HS-27A (cell line): Measurements from ENCODE around the gene FNBP1L.

Experiments
- DNase-seq: peaks from one replicate; pipeline ENCODE4 v3.0.0-alpha.2; 2012; ENCODE audit warnings: low read depth, missing footprints

The FNBP1L gene

DNA sequence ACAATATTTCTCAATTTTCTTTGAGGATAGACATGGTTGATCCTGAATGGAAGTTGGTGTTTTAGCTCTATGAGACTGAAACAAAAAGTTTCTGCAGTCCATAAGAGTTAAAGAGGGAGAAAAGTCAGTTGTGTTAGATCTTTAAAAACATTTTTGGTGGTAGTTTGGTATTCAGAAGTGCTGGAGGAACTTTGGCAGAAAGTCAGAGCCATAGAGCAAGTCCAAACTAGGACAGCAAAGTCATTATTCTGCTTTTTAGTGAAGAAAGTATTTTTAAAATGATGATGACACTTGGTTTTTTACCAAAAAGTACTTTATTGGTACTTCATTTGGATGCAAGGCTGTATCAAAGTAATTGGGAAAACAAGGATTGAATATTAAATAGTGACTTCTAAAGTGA is 41.8 kb downstream of the FNBP1L start:
- no peak for DNase-seq

DNA sequence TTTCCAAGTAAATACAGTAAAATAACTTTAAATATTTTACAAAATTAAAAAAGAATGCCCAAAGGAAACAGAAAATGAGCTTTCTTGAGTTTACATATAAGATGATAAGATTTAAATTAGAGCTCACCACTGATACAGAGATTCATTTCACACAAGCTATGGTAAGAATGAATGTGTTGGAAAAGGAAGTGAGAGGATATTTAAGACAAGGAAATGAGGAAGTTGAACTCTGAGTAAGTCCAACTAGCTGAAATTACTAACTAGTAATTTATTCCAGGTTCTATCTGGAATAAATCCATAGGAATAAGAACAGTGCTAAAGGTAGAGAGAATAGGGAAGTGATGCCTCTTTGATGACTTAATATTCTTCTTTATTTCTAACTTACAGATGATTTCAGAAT is 42.4 kb downstream of the FNBP1L start:
- no peak for DNase-seq

DNA sequence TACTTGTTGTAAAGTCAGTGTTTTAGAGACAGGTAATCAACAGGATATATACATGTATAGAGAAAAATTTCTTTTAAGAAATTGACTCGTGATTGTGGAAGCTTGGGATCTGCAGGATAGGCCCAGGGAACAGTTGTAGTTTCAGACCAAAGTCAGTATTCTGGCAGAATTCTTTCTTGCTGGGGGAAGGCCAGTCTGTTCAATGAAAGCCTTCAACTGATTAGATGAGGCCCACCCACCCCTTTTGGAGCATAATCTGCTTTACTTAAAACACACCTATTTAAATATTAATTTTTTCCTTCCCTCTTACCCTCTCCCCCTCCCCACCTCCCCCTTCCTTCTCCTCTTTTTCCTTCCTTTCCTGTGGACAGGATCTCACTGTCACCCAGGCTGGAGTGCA is 48.0 kb downstream of the FNBP1L start:
- no peak for DNase-seq

DNA sequence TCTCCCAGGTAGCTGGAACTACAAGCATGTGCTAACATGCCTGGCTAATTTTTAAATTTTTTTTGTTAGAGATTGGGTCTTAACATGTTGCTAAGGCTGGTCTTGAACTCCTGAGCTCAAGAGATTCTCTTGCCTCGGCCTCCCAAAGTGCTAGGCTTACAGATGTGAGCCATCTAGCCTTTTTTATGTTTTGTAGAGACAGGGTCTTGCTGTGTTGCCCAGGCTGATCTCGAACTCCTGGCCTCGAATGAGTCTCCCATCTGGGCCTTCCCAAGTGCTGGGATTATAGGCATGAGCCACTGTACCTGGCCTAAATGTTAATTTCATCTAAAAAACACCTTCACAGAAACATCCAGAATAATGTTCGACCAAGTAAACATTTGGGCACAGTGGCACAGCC is 48.6 kb downstream of the FNBP1L start:
- DNase-seq: no peak

DNA sequence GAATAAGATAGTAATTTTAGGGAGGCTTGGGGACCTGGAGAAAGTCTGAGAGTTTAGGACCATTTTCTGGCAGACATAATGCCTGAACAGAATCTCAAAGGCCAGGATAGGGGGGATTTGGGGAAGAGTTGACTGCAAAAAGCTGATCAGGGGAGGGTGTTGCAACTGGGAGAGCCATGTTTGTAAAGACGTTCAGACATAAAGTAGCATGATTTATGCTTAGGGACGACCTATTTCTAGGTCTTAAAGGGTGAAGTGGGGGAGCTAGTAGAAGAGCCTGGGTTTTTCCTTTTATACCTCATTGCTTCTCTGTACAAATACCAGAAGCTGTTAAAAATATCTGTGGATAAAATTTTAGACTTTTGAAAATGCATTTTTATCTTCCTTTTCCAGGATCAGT is 51.2 kb downstream of the FNBP1L start:
- no peak for DNase-seq

DNA sequence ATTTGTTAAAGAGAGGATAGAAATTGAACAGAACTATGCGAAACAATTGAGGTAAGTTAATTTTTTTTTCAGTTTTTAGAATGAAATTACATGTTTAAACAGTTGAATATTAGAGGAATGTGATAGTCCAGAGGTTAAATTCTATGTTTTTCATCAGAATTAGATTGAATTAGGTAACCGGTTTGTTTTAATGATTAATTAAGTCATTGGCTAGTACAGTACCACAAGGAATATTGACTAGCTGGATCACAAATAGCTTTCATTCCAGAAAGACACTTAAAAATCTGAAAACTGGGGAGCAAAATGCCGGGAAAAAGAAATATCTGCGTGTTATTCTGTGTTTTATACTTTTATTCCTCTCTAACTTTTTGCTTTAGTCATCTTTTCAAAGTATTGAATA is 51.6 kb downstream of the FNBP1L start:
- no peak for DNase-seq

DNA sequence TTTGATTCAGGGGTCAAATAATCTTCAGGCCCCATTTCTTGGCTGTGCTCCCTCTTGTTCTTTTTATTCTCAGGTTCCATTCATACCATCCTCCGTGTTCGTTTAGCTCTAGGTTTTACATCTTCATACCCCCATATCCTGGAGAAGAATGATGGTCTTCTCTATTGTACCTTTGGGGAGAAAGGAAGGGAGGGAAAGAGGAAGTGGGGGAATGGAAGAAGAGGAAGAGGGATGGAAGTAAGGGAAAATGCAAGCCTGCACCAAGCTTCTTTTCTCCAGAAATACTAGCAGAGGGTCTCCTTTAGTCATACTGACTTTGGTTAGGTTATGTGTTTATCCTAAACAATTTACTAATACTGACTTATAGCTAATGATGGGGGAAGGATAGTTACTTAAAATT is 52.4 kb downstream of the FNBP1L start:
- no peak for DNase-seq

DNA sequence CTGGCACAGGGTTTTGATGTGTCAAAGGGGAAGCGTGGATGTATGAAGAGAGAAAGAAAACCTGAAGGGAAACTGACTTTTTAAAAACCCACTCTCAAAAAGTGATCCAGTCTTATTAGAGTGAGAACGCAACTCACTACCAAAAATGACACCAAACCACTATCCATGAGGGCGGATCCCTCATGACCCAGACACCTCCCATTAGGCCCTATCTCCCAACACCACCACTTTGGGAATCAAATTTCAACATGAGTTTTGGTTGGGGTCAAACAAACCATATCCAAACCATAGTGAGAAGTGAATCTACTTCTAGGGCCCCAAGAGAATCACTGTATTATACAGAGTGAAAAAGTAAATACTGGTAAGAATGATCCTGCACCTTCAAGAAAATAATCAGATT is 53.5 kb downstream of the FNBP1L start:
- no peak for DNase-seq

DNA sequence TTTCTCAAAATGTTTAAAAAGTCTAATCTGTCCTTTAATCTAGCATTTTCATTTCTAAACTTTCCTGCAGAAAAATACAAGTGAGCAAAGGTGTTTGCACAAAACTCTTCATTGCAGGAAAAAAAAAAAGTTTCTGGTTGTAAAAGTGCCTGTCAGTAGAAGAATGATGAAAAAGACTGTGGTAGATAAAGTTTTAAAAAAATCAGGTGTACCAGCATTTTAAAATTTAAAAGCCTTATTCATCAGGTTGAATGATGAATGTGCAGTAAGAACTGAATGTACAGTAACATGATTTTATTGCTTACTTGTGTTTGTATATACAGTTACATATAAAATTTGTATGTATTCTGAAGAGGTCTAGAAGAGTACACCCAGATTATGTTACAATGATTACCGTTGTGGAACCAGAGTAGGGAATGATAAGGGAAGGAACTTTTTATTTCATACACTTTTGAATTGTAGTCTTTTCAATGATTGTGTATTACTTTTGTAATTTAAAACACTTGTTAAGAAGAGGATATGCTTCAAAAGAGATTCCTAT is 54.0 kb downstream of the FNBP1L start:
- DNase-seq: no peak

DNA sequence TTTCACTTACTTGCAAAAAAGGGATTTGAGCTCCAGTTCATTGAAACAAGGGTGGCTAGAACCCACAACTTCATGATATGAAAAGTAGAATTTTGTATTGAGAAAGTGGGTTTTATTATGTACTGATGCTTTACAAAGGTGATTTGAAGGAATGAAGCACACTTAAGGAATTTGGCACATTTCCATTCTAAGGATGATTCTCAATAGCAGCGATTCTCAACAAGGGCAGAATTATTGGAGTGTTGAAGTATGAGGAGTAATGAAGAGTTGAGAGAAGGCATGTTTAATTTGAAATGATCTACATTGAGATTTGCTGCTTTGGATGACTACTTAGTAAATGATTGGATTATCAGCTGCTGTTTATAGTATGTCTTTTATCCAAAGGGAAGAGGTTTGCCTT is 54.7 kb downstream of the FNBP1L start:
- DNase-seq: no peak

DNA sequence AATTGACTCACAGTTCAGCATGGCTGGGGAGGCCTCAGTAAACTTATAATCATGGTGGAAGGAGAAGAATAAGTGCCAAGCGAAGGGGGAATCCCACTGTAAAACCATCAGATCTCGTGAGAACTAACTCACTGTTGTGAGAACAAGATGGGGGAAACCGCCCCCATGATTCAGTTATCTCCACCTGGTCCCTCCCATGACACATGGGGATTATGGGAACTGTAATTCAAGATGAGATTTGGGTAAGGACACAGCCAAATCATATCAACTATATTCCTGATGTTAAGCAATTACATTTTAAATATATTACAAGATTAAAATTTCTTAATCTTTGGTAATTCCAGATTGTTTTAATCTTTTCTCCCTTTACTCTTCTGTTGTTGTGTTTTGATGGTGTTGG is 55.2 kb downstream of the FNBP1L start:
- DNase-seq: no peak

DNA sequence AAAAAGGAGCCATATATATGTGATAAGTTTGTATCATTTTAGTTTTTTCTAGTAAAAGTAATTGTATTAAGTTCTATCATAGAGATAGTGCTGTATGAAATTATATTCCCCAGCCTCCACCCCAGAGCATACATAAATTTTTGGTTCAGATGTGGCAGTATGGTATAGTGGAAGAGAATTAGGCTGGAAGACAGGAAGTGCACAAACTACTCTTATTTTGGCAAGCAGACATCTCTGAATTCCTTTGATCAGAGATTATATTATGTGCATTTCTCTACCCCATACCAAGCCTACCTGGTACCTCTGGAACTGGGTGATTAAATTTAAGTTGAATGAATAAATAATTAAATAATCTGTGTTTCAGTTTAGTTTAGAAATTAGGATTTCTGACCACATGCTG is 55.9 kb downstream of the FNBP1L start:
- no peak for DNase-seq

DNA sequence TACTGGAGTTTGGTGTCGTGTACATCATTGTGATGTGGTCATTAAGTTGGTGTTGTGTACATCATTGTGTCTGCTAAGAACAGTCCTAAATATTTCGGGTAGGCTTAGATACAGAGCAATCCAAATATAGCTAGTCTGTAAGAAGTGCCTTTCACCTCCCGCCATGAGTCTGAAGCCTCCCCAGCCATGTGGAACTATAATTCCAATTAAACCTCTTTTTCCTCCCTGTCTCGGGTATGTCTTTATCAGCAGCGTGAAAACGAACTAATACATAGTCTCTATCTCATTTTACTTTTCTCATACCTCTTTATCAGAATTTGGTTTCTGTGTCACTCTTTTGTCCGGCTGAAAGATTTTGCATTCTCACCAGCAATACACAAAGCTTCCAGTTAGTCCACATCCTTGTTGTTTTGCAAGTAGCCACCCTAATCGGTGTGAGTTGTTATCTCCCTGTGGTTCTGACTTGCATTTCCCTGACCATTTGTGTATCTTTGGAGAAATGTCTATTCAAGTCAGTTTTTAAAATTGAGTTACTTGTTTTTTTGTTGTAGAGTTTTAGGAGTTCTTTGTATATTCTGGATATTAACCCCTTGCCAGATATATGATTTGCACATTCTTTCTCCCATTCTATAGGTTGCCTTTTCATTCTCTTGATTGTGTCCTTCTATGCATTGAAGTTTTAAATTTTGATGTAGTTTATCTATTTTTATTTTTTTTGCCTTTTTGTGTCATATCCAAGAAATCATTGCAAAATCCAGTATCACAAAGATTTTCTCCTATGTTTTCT is 56.5 kb downstream of the FNBP1L start:
- no peak for DNase-seq

DNA sequence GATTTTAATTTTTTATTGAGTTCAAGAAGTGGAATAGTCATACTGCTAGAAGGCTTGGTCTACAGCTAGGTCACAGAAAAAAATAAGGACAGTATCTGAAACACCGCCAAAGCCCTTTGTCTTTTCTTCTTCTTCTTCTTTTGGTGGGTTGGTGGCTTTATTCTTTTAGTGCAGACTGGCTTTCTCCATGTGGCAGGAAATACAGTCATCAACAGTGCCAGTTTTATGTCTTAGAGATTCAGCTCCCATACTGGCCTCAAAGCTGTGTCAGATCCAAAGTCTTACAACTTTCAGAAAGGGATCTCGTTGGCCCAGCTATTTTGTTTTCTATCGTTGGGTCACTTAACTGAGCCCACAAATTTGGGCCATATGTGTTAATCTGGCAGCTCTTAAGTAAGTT is 58.2 kb downstream of the FNBP1L start:
- DNase-seq: no peak

DNA sequence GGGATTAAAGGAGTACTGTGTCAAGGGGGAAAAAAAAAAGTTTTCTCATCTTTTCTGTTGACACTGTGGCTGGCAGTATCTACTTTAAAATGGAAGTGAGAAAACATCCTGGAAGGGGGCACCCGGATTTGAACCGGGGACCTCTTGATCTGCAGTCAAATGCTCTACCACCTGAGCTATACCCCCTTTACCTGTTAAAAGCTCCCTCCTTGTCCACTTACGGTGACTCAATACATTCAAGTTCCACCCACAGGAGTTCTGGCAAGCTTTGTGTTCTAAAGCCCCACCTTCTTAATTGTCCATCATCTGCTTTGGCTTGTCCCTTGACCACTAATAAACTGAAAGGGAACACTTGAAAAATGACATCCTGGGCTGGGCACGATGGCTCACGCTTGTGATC is 68.2 kb downstream of the FNBP1L start:
- DNase-seq: no peak

DNA sequence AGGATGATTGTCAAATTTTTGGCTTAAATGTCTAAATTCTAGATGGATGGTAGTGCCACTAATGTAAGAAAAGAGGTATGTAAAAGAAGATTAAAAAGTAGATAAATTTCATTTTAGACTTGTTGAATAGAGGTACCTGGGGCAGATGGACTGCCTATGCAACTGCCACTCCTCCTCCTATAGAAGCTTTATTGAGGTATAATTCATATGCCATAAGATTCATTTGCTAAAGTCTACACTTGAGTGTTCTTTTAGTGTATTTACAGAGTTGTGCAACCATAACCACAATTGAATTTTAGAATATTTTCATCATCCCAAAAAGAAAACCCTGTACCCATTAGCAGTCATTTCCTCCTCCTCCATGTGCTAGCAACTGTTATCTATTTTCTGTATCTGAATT is 70.6 kb downstream of the FNBP1L start:
- DNase-seq: no peak

DNA sequence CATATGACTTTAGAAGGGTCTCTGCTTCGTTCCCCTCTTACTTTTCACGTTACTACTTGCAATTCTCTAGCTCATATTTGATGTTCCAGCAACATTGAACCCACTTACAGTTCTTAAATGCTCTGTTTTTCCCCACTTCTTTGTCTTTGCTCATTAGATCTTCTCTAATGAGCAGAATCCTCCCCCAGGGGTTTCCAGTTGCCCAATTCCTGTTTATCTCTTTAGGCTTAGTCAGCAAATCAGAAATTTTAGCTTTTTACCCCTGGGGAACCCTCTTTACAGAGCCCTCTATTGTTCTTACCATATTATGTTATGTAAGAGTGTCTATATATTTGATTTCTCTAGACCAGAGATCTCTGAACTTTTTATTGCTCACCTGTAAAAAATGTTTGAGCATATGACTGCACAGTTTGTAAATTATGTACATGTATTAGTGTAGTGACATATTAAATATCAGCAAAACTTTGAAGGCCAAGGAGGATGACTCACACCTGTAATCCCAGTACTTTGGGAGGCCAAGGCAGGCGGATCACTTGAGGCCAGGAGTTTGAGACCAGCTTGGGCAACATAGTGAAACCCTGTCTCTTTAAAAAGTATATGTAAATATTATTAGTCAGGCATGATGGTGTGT is 71.4 kb downstream of the FNBP1L start:
- peak; percentile 35 for DNase-seq

DNA sequence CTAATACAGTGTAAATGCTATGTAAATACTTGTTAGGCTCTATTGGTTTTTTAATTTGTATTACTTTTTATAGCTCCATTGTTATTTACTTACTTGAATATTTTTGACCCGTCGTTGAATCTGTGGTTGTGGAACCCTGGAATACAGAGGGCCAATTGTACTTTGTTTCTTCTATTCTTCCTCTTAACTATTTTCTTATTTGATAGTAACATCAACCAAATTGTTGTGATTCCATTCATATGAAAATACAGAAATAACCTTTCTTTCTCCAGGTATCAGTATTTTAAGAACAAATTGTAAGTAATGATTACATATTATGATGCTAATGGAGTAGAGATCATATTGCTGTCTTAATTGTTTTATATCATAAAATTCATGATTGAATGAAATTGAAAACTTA is 73.7 kb downstream of the FNBP1L start:
- DNase-seq: no peak

DNA sequence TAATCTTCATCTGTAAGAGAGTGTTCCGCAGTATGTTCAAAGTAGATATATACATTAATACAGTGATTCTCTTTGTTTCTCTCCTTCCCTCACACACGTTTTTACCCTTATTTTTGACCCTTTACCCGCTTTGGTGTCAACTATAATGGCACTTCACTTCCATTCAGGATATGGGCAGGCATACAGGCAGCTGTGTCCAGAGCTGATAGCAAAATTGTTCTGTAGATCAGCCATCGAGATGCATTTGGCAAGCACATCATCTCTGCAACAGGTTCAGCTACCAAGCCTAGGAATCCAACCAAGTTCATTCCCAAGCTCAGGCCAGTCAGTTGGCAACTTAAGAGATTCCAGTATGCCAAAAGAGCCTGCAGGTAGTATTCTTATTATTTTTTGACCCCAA is 74.8 kb downstream of the FNBP1L start:
- no peak for DNase-seq

DNA sequence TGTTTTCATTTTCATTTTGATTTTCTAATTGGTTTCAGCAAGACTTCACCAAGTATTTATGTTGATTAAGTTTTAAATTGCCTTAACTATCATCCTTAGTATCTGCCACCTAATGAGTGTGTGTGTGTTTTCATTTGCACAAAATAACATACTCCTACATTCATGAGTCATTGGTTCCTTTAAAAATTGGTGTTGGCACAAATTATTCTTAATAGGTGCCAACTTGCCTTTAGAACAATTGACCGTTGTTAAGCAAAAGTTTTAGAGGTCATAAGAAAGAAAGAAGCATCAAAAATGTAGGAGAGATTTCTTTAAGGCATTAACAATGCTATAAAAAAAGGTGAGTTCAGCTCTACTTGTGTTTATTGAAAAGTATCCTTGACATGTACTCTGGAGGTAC is 77.5 kb downstream of the FNBP1L start:
- no peak for DNase-seq

DNA sequence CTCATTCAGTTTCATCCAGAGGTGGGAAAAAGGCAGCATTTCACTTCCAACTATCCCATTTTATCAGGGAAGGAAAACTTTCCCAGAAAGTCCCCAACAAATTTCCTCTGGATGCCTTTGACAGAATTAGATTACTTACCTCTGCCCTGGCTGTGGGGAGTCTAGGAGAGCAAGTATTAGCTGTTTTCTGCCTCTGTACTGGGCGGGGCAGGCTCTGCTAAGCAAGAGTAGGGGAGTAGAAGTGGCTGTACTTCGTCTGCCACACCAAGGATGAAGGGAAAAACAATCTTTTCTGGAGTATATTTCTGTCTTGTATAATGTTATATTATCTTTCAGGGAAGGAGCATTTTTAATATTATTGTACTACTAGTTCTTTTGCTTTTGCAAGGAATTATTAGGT is 78.5 kb downstream of the FNBP1L start:
- DNase-seq: no peak

DNA sequence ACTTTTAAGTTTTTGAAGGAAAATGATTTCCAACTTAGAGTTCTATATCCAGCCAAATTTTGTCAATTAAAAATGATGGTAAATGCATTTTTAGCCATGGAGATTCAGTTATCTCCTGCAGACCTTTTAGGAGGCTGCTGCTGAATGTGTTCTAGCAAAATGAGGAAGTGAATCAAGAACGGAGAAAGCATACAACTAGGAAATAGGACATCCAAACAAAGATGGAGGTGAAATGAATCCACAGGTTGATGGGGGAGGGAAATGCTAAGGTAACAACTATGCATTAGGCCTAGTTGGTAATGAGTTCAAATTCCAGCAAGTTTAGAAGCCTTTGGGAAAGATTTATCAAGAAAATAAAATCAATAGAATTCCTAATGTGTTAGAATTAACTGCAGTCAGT is 80.5 kb downstream of the FNBP1L start:
- DNase-seq: no peak

DNA sequence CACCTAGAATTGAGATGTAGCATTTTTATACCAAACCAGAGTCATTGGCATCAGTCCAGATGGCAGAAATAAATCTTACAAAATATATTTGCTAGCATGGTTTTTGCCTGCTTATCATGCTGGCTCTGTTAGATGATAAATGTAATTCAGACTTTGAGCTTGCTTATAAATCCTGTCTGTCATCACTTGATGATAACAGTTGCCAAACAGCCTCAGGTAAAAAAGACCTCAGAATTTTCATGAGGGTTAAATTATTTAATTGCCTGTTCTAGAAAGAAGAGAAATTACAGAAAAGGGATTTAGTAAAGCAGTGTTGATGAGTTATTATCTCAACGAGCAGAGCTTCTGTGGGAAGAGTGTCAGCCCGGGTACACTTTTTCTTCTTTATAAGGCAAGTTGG is 83.3 kb downstream of the FNBP1L start:
- no peak for DNase-seq
